HG03060 (cell line): ENCODE data around the gene TOMM7.

Experiments used
- ATAC-seq: cut with Tn5 transposase; IDR thresholded peaks from one replicate; pipeline ENCODE4 v1.9.1; 2021; ENCODE audit warnings: low read depth, moderate number of reproducible peaks; ENCODE audit not compliant: unreplicated experiment

Gene TOMM7

DNA sequence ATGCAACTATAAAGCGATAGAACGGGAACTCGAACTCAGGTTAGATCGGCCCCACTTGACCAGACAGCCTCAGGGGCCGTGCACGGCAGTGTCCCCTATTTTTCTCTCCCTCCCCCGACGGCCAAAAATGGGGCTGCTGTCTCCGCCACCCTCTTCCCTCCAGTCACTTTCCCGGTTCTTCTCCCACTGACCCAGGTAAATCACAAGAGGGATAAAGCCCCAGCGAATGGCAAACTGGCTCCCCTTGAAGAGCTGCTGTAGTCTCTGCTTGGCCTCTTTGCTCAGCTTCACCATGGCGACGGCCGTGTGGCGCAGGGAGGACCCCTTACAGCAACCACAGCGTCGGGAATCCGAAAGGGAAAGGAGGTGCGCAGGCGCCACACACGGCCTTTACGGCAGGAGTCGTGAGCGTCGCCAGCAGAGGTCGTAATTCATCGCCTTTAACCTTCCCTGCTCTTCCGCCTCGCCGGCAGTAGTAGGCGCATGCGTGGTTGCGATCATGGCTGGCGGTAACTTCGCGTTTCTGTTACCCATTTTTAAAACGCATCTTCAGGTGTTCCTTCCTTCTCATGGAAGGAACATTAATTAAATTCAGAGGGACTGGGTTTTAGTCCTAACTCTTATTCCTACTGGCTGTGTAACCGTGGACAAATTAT lies at the start of gene TOMM7:
TOMM7 (minus strand) TSS at position 364 of the 656 bp plus-strand sequence; CDS start at position 294, 70 bp downstream.
- peak; percentile 66 for ATAC-seq

DNA sequence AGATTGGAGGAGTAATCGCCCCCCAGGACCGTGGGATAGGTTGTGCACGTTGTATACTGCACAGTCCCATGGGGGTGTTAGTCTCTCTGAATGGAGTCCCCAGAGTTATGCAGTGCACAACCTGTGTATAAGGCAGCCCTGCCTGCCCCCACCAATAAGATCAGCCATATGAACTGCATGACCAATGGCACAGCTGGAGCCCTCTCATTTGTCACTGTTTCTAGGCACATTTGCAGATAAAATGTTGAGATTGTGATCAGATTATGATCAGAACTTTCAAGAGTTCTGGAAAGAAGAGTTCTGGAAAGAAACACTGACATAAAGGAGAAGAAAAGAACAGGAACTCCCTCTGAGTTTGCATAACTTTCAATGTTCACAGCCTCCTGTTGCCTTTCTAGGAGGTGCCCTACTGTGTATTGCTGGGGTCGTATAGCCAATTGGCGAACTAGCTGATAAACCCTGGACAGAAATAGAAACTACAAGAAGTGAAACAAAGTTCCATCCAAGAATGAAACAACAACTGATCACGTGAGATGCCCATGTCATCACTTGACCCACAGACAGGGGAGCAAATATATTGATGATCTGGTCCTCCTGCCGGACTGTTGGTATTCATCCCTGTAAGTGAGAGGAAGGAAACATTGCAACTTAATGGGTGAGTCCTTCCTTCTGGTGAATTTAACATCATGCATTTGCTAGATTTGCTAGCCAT lies 49.6 kb upstream of the TOMM7 start:
- ATAC-seq: peak; percentile 90

DNA sequence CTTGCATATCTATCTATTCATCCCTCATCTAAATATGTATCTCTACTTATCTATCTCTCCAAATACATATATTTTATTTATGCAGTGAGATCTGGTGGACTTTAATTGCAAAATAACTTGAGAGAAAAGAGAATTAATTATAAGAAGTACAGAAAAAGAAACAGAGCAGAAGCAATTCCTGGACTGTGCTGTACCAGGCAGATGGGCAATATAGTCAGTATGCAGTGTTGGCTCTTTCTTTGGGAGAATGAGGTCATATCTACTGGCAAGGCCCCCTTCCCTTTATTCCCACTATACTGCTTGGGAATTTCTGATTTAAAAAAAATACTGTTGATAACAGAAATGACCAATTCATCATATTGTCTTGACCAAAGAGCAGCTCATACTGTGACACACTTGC lies 49.0 kb upstream of the TOMM7 start:
- no peak for ATAC-seq

DNA sequence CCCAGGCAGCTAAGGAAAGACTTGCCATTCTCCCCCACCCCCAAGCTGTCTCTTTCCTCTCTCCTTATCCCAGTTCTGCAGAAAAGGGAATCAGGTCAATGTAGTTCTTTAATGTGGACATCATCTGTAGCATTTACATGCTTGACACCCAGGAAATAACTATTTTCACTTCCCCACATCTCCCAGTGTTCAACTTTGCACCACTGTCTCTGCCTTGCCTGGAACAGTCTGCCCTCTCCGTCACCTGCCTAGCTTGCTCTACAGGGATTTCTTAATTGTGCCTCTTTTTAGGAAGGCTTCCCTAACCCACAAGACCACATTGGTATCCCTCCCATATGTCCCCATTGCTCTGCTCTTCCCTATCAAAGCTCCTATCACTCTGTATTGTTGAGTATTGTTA lies 45.9 kb upstream of the TOMM7 start:
- ATAC-seq: no peak

DNA sequence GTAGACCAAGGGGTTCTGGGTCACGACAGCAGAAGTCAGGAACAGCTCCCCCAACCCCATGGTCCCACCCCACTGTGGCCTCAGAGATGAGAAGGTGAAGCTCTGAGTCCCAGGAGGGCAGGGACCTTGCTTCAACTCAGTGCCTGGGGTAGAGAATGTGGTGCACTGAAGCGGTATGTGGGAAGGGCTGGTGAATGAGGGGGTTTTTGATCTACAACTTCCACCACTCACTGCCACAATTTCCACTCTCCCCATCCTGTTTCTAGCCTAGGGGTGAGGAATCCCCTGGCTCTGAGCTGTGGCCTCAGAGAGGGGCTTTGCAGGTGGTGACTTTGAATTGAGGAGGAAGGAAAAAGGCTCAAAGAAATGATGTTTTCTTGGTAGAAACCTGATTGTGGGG lies 44.9 kb upstream of the TOMM7 start:
- no peak for ATAC-seq

DNA sequence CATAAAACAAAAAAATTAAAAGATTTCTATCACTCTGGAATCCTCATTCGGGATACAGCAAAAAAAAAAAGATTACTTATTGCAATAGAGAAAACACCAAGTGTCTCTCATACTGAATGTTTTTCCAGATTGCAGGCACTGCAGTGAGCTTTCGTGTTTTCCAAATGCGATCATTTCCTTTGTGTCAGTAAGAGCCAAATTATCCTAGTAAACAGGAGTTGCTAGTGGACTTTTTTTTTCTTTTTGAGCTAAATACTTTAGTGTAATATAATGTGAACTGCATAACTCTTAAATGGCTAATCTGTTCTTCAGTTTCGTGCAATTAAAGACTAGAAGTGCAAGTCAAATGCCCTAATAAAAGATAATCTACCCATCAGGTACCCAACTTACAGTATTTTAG lies 44.4 kb upstream of the TOMM7 start:
- no peak for ATAC-seq

DNA sequence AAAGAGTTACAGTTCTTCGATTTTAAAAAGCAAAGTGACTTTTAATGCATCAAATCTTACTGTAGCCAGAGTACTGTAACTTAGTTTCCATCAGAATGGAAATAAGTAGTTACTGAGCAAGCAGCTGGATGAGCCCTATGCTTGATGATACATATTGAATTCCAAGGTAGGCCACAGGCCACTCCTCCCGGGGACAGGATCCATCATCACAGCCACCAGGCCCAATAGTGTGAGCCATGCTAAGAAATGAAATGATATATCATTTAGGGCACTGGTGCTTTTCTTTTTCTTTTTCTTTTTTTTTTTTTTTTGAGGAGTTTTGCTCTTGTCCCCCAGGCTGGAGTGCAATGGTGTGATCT lies 42.9 kb upstream of the TOMM7 start:
- no peak for ATAC-seq

DNA sequence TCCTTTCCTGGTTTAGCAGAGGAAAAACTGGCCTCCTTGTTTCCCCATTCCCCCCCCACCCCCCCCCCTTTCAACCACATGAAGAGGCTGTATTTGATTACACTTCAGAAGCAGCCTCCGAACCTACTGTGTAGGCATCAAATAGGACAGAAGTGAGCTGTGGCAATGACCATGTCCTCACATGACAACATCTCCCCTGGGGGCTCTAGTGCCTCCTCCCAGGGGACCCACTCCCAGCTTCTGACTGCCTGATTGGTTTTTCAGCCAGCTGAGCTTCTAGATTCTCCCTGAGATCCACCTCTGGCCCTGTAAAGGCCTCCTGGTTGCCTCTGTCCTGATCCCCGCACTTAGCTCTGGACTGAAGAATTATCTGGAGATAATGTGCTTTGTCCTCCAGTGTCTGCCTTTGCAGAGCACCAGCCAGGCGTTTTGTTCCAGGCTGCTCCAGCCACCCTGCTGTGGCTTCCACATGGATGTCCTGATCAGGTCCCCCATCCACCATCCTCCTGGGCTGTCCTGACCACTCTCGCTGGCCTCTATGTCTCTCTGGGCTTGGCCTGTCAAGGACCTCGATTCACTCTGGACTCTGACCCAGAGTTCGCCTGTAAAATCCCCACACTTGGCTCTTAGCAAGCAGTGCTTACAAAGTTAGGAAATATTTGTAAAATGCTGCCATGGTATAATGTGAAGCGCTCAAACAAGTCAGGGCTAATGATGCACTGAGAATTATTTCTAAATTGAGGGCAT lies 42.4 kb upstream of the TOMM7 start:
- ATAC-seq: no peak

DNA sequence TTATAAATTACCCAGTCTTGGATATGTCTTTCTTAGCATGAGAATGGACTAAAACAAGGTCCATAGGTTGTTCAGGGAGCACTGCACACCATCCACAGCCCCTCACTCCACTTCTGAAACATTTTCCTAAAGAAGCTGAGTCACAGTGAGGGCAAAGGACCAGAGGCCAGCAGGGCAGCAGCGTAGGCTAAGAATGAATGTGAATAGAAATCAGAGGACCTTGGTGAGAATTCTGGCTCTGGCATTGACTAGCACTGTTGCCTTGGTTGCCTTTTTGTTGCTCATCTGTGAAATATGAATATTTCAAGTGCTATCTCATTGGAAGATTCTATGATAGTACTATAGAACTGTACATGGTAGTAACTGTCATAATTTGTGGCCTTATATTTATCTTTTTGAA lies 41.7 kb upstream of the TOMM7 start:
- no peak for ATAC-seq

DNA sequence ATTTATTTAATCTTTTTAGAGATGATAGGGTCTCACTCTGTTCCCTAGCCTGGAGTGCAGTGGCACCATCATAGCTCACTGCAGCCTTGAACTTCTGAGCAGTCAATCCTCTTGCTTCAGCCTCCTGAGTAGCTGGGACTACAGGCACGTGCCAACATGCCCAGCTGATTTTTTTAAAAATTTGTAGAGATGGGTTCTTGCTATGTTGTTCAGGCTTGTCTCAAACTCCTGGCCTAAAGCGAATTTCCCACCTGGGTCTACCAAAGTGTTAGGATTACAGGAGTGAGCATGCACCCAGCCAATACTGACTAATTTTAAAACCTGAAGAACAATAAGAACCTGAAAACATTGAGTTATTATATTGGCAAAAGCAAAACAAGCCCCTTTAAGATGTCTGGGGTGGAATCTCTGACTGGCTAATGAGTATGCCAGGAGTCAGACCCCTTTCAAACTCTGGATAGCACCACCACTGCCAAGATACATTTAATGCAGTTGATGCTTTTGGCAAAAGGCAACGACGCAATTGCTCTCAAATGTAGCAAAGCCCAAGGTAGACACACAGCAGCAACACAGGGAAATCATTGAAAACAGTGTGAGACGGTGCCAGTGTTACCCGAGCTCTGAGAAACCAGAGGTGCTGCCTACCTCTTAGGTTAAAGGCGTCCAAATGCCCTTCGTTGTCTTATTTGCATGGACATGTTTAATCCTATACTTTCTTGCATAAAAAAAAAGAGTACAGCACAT lies 40.7 kb upstream of the TOMM7 start:
- no peak for ATAC-seq

DNA sequence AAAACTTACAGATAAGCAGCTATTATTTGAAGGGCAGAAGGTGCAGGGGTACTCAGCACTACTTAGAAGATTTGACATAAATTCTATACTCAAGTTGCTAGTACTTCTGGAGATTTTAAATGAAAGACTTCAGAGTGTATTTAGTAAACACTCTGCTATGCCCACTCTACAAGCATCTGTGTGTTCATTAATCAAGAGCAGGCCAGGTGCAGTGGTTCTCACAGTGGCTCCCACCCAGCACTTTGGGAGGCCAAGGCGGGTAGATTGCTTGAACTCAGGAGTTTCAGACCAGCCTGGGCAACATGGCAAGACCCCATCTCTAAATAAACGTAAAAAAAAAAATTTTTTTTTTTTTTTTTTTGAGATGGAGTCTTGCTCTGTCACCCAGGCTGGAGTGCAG lies 38.9 kb upstream of the TOMM7 start:
- no peak for ATAC-seq

DNA sequence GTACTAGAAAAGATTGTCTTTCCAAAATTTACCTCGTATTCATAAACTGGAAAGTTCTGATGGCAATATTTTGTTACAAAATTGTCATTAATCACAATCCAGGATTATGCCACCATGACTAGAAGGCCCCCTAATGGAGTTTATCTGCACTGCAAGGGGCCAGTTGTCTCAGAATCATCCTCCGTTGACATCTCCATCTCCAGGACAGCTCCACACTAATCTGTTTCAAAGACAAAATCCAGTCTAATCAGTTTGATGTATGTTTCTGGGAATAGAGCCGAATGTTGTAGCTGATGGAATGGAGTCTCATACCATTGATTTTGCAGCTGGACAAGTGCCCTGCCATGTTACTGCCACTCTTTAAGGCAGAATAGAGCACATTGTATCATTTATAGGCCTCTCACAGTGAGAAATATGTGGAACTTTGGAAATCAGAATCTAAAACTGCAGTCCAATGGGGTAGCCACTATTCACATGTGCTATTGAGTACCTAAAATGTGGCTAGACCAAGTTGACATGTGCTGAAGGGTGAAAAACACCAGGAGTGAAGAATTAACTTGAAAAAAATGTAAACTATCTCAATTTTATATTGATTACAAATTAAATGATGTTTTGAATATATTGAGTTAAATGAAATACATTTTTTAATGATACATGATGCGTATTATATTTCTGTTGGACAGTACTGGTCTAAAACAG lies 38.3 kb upstream of the TOMM7 start:
- ATAC-seq: no peak

DNA sequence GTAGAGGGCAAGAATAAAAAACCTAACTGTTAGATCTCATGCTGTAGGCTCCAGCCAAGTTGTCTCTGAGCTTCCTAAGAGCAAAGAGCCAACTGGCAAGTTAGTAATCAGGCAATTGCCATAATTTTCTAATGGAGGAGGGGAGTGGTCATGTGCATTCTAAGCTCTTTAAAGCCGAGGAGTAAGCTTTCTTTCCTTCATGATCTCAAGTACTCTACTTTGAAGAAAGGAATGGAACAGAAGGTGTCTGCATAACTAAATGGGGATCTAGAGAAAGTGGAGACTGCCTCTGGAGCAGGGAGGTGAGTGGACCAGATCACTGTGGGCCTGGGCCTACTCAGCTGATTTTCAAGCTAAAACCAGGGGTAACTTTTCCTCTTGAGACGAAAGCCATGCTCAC lies 37.7 kb upstream of the TOMM7 start:
- no peak for ATAC-seq

DNA sequence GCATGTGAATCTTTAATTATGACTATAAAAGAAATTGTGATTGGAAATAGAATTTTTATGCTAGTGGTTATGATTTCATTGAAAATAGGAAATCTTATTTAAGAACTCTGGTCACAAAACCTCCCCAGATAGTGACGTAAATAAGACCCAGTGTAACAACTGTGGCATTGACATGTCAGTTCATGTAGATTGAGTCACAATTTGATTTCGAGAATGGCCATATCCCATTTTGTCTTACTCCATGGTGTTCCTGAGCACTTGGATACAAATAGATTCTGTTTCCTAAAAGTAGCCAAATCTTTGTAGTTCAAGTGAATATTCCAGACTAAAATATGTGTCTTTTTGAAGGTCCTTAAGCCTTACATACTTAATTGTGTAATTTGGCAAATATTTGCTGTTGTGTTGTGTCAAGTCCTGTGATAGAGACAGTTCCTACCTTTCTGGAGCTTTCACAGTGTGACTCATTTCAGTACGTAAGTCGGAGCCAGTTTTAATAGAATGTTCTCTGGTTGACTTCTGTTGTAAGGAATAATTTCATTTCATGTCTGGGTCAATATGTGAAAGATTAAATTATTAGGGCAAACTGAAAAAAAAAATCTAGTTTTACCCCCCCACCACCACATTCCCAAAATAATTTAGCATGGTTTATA lies 37.1 kb upstream of the TOMM7 start:
- no peak for ATAC-seq

DNA sequence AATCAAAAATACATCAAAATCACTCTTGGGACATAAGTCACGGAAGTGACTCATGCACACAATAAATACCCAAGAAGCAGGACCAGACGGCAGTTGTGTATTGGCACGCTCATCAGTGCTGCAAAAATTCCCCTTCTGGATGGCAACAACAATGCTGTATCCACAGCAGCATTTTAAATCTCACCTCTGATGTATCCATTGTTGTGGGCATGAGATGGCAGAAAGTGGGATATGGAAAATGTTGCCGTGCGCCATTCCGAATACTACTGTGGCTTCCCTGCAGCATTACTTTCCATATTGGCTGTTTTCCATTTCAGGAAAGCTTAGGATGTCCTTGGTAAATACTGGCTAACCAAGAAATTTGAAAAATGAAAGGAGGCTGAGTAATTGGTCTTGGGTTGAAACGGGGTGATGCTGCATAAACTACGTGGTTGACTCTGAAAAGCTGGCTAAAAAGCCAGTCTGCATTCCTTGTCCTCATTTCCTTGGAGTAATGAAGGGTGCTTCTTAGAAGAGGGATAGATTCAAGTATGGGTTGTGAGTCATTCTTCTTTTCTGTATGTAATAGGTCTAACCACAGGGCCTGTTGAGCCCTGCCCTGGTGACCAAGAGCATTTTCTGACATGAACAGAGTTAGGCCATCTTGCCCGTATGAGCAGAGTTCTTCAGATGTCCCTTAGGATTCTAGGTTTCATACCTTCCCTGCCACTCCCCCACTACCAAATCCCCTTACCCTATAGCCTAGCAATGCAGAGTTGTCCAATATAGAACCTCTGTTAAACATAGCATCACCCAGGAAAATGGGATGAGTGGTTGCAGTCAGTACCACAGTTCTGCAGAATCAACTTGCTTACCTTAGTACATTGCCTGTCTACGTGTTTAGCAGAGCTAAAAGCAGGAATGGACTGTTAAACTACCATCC lies 36.3 kb upstream of the TOMM7 start:
- no peak for ATAC-seq

DNA sequence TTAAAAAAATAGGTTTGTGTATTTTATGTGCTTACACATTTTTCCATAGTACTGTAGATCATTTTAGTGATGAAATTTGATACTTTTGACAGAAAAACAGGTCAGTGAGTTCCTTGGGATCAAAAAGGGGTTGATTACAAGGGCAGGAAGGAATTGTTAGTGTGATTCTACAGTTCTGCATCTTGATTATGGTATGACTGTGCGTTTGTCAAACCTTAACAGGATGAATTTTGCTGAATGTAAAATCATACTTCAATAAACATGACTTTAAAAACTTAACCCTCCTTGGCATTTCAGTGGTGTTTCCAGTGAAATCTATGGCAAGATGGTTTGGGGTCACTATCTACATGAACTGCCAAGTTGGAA lies 35.6 kb upstream of the TOMM7 start:
- no peak for ATAC-seq

DNA sequence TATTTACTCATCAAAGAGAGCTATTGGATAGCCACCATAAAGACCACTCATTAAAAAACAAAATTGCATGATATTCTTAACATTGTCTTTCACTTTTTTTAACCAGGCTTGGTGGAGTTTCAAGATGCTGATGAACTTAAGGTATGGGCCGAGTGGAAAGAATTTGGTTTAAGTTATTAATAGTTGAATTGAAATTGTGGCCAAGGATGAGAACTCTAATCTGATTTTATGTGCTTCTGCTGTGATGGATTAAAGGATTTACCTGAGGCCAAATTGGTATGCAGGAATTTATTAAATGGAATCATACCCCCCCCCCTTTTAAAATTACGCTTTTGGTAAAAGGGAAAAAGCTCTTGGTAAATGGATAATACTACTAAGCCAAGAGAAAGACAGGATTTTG lies 33.8 kb upstream of the TOMM7 start:
- no peak for ATAC-seq

DNA sequence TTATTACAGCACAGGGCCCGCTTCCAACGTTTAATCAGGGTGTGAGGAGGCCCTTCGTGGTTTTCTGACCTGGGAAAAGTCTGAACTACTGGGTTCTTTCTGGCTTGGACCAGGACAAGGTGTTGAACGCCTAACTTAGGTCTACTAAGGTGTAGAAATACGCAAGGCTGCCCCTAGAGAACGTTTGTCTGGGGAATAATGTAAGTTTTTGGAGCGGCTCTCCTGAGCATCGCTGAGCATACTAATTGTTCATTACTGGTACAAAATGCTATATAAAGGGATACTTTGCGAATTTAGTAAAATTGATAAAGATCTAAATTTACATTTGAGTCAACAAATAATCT lies 32.4 kb upstream of the TOMM7 start:
- ATAC-seq: no peak
